GM21367 (cell line): ENCODE measurements around the gene SPAG6.

Source experiments
- ATAC-seq: cut with Tn5 transposase; IDR thresholded peaks from one replicate; pipeline ENCODE4 v1.9.1; 2021; ENCODE audit not compliant: unreplicated experiment

The SPAG6 gene

GRCh38 chr10:22321924-22322640, 23.2 kb upstream of the SPAG6 start:
- ATAC-seq: no peak

GRCh38 chr10:22322641-22323160, 22.6 kb upstream of the SPAG6 start:
- no peak for ATAC-seq

- no peak for ATAC-seq
Measured at GRCh38 chr10:22323538-22324305, 21.6 kb upstream of the SPAG6 start.

GRCh38 chr10:22324413-22324812, 20.9 kb upstream of the SPAG6 start:
- ATAC-seq: no peak

GRCh38 chr10:22324893-22325271, 20.4 kb upstream of the SPAG6 start:
- no peak for ATAC-seq

GRCh38 chr10:22325272-22326144, 19.8 kb upstream of the SPAG6 start:
- peak; percentile 41 for ATAC-seq

GRCh38 chr10:22326145-22326702, 19.1 kb upstream of the SPAG6 start:
- ATAC-seq: no peak

GRCh38 chr10:22329150-22329549, 16.1 kb upstream of the SPAG6 start:
- no peak for ATAC-seq

GRCh38 chr10:22332116-22332692, 13.1 kb upstream of the SPAG6 start:
- ATAC-seq: no peak

- no peak for ATAC-seq
Measured at GRCh38 chr10:22333167-22333974, 11.9 kb upstream of the SPAG6 start.

GRCh38 chr10:22333975-22334282, 11.4 kb upstream of the SPAG6 start:
- no peak for ATAC-seq

GRCh38 chr10:22334414-22335172, 10.7 kb upstream of the SPAG6 start:
- ATAC-seq: no peak

GRCh38 chr10:22335173-22335933, 9.9 kb upstream of the SPAG6 start:
- ATAC-seq: no peak

- ATAC-seq: no peak
Measured at GRCh38 chr10:22338185-22338900, 7.0 kb upstream of the SPAG6 start.

- no peak for ATAC-seq
Measured at GRCh38 chr10:22338931-22339330, 6.4 kb upstream of the SPAG6 start.

GRCh38 chr10:22339761-22340328, 5.5 kb upstream of the SPAG6 start:
- no peak for ATAC-seq

- ATAC-seq: peak; percentile 41
Measured at GRCh38 chr10:22340329-22341189, 4.7 kb upstream of the SPAG6 start.
